ENCODE measurements around the gene DGKD.

DGKD gene

GRCh38 chr2:233503947-233504637 is 149.8 kb downstream of the DGKD start:
- Mint-ChIP-seq H3K36me3 (peaks cover 55 to 73% of the 10 kb centered on the region in 2 donors), H3K27ac (no peak overlapping the region), H3K4me1 (peaks cover 6 to 9% of the 10 kb centered on the region in 2 donors), H3K9me3 (peaks cover 27 to 29% of the 10 kb centered on the region in 2 donors), H3K27me3 (no peaks in the 10 kb centered on the region), H3K4me3 (no peak overlapping the region)
- no peak for DNase-seq
- peak in 1 of 2 donors; percentile 42 for ATAC-seq (replicated peaks)

GRCh38 chr2:233513953-233514655 is 159.8 kb downstream of the DGKD start:
- ATAC-seq (replicated peaks), result peak; percentile 48 to 50
- no peaks in the 10 kb centered on the region for H3K9me3 Mint-ChIP-seq
- peak overlapping the region; percentile 38 for H3K27ac Mint-ChIP-seq
- H3K27me3 Mint-ChIP-seq, result no peaks in the 10 kb centered on the region
- H3K36me3 Mint-ChIP-seq, result peaks cover 18 to 41% of the 10 kb centered on the region in 2 donors
- H3K4me1 Mint-ChIP-seq, result peaks cover 28 to 51% of the 10 kb centered on the region in 2 donors
- no peak for DNase-seq
- H3K4me3 Mint-ChIP-seq, result peak overlapping the region in 1 of 2 donors; percentile 3

- Mint-ChIP-seq H3K27ac (peak overlapping the region; percentile 51), H3K36me3 (peaks cover 25 to 71% of the 10 kb centered on the region in 2 donors), H3K27me3 (no peaks in the 10 kb centered on the region), H3K4me3 (peak overlapping the region in 1 of 2 donors; percentile 67), H3K9me3 (peaks cover 0 to 5% of the 10 kb centered on the region in 2 donors), H3K4me1 (peaks cover 21 to 58% of the 10 kb centered on the region in 2 donors)
- DNase-seq, result no peak
- ATAC-seq (replicated peaks), result peak; percentile 98
These were observed 165.7 kb downstream of the DGKD start for GRCh38 chr2:233519787-233520611.

All from stimulated activated naive B cell treated with anti-CD40 and anti-IgM and Interleukin-4, amounts not matched to agents 10 μg/mL and 1 μg/mL and 100 μg/mL, for 72 hours (primary cell).